Nucleus accumbens (tissue), 56 donors: Measurements from ENCODE around the gene VAV2.

Source experiments
- DNase-seq, 56 donors: peaks; one replicate each; lab custom pipeline; 2025; lab: John Stamatoyannopoulos, UW

The VAV2 gene

GRCh38 chr9:133991964-133992779 is at the start of gene VAV2:
TSS of gene VAV2 (minus strand) at chr9:133992324. CDS start at chr9:133992278, 46 bp downstream.
- DNase-seq, result peak in 14 of 56 donors; percentile 13 to 50 (median 28)

DNA sequence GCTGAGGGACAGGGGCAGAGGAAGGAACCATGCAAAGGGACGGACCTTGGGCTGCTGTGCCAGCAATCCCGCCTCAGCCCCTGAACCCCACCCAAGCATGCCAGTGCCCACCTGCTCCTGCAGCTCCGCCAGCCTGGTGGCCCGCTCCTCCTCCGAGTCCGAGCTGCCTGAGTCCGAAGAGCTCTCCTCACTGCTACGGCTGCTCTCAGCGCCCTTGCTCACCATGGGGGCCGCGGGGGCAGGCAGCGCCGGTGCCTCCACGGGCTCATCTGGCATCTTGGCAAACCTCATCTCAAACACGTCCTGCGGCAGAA is 49.5 kb upstream of the VAV2 start:
- no peak for DNase-seq

GRCh38 chr9:134040781-134041648 is 48.9 kb upstream of the VAV2 start:
- DNase-seq, result no peak

- no peak for DNase-seq
Observed at GRCh38 chr9:134040176-134040565, 48.0 kb upstream of the VAV2 start.

DNA sequence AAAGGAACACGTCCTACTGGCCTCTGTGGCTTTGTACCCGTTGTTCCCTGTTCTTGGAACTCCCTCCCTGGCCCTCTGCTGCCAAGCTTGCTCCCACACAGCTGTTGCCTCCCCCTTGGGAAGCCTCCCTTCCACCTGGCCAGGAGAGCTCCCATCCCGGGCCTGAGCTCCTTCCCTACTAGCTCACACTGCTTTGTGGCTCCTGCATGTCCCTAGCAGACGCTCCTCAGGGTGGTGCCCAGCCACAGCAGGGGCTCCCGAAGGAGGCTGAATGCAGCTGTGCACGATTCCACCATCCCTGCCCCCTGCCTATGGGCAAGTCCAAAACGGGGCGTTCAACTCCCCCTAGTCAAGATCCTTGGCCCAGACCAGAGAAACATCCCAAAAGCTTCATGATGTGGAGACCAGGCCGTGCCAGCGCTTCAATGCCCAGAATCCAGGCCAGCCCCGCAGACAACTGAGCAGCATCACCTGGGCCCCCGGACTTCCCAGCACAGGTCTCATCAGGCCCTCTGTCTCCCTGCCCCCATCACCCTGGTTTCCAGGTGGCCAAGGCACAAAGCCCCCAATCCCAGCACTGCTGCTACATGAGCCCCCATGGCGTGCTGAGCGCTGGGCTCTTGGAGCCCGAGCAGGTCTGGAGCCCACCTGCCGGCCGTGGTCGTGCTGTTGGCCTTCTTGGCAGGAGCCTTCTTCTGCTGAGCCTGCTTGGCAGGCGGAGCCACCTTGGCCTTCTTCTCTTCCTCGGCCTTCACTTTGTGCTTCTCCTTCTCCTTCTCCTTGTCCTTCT is 47.5 kb upstream of the VAV2 start:
- DNase-seq, result no peak

DNA sequence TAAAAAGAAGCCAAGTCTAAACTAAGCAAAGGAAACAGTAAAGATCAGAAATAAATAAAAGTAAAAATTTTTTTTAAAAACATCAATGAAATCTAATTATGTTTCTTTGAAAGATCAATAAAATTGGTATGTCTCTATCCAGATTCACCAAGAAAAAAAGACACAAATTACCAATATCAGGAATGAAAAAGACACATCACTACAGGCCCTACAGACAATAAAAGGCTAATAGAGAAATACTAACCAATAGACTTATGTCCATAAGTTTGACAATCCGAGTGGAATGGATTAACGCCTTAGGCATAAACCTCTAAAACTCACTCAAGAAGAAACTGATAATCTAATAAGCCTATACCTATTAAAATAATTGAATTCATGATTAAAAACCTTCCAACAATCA is 45.5 kb upstream of the VAV2 start:
- no peak for DNase-seq

GRCh38 chr9:134036130-134036529 is 44.0 kb upstream of the VAV2 start:
- no peak for DNase-seq

DNA sequence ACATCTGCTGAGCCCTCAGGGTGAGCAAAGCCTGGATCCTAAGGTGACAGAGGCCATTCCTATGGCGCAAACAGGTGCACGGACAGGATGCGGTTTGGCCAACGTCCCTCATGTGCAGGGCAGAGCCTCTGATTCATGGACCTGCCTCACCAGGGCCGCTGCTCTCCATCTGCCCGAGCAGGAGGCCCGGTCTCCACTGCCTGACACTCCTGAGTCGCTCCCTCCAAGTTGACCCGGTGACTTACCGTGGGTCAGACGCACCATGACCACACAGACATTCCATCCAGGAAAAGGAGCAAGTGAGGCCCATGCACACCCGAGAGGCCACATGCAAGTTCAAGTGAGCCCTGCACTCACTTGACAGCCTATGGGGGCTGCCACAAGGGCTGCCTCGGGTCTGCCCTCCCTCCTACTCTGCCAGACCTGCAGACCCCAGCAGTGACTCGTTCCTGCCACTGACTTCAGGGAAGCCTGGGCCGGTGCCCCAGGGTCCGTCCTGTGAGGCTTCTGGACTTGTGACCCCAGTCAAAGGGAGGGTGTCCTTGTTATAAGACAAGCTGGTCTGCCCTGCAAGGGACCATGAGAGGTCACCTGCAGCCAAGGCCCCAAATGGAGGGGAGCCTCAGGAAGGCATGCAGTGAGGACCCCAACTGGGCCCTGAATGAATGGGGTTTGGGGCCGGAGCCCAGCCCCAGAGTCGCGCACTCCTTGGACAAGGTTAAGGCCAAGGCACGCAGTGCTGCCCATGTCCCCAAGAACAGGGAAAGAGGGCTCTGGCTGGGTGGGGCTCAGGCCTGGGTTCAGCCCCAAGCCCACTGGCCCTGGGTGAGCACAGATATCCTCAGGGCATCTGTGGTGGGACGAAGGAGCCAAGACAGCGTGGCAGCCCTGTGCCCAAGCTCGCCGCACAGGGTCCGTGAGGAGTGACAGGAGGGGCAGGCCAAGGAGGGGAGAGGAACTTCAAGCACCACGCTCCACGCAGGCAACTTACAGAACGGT is 43.2 kb upstream of the VAV2 start:
- no peak for DNase-seq

GRCh38 chr9:134034215-134035040 is 42.3 kb upstream of the VAV2 start:
- DNase-seq, result no peak

- DNase-seq, result no peak
Observed at GRCh38 chr9:134033516-134034214, 41.5 kb upstream of the VAV2 start.

DNA sequence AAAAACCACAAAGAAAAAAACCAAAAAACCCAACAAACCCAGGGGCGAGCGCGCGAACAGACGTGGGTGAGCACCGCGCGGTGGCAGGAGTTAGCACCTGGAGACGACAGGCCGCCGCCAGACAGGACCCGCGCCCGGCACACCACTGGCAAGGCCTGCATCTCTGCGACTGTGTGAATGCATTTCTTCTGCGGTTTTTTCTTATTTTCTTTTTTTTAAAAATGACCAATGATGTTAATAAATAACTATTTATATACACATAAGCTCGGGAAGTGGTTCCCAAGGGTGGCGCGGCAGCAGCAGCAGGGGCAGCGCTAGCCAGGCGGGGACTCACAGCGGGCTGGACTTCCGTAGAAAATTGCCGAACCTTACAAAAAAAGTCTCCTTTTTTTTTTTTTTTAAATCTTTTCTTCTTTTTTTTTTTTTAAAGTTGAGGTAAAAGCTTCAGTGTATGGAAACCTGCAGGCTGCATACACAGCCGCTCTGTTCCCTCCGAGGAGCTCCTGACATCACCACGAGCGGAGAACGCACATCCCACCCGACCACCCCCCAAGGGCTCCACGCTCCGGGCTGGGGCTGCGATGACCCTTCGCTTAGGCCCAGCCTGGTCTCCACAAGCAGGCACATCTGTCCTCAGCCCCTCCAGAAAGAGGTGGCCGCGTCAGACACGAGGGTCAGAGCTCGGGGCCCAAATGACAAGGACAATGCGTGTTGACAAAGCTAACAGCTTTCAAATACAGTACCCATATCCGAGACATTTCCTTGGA is 40.5 kb upstream of the VAV2 start:
- no peak for DNase-seq

- DNase-seq, result no peak
Observed at GRCh38 chr9:134031783-134032182, 39.7 kb upstream of the VAV2 start.

GRCh38 chr9:134030821-134031470 is 38.8 kb upstream of the VAV2 start:
- DNase-seq, result no peak

GRCh38 chr9:134029248-134030226 is 37.4 kb upstream of the VAV2 start:
- DNase-seq, result no peak

DNA sequence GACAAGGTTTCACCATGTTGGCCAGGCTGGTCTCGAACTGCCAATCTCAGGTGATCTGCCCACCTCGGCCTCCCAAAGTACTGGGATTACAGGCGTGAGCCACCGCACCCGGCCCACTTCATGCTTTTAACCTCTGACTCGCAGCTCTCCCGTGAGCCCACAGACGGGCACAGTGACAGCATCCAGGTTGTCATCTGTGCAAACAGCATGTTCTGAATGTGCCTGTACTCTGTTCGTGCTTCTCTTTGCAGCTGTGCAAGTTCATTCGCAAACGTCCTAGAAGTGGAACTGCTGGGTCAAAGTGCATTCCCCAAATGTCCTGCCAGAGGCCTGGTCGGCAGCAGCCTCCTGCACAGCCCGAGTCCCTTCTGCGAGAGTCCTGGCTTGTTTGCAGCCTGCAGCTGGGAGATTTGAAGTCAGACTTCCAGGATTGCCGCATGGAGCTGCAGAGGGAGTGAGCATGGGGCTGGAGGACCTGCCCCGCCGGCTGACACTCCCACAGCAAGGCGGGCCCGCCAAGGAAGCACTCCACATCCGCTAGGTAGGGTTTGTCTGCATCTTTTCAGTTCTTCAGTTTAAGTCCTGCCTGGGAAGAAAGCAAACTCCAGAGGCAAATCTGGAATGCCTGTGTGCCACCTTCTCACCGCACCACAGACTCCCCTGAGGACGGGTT is 36.6 kb upstream of the VAV2 start:
- no peak for DNase-seq
